Measurements from ENCODE around the gene INTS11.

The INTS11 gene

DNA sequence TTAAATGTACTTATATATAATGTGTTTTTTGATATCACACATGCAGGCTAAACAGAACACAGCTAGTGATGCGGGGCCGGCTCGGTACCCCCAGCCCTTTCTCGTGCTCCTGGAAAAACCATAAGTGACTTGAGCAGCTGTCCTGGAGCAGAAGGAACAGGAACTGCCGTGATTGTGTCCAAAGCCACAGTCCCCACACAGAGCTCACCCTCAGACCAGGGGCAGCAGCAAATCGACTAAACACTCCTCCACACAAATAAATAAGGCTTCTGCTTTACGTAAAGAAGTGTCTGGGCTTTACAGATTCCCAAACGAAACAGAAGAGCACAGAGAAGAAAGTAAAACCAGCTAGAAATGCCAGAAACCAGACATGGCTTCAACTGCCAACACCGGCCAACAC lies 60.4 kb downstream of the INTS11 start:
- Histone ChIP-seq H3K4me2 (ENCODE audit: low read length) (no peak overlapping the region), H3K9ac (ENCODE audit: low read length) (no peak overlapping the region), H3K9me2 (ENCODE audit: low read depth, low read length) (no peaks in the 10 kb centered on the region), H3K4me1 (ENCODE audit: insufficient read depth, low read length, severe bottlenecking) (peaks cover 14% of the 10 kb centered on the region), H3K79me2 (ENCODE audit: insufficient read depth, low read length) (no peaks in the 10 kb centered on the region), H3F3A (ENCODE audit: insufficient read depth, low read length) (no peaks in the 10 kb centered on the region), H3K9me3 (ENCODE audit: low read length) (no peaks in the 10 kb centered on the region), H4K20me1 (ENCODE audit: insufficient read depth, low read length) (no peaks in the 10 kb centered on the region), H3K27ac (ENCODE audit: low read depth, low read length, poor library complexity, severe bottlenecking) (no peak overlapping the region), H3K36me3 (ENCODE audit: insufficient read depth, low read length) (peaks cover 68% of the 10 kb centered on the region), H3K27me3 (ENCODE audit: insufficient read depth, low read length) (no peaks in the 10 kb centered on the region), H3K4me3 (ENCODE audit: low read depth, low read length, poor library complexity, severe bottlenecking) (no peak overlapping the region), H2AFZ (ENCODE audit: low read length) (no peak overlapping the region)
- no peak for TF ChIP-seq EZH2 (IDR thresholded peaks at IDR 0.05; ENCODE audit: borderline replicate concordance, low read length)
- TF ChIP-seq CTCF (IDR thresholded peaks at IDR 0.05; ENCODE audit: low read length) = no peak

GRCh38 chr1:1262758-1263157 lies 61.7 kb downstream of the INTS11 start:
- Histone ChIP-seq H3K4me2 (ENCODE audit: low read length) (no peak overlapping the region), H3K4me1 (ENCODE audit: insufficient read depth, low read length, severe bottlenecking) (peaks cover 14% of the 10 kb centered on the region), H4K20me1 (ENCODE audit: insufficient read depth, low read length) (no peaks in the 10 kb centered on the region), H3K36me3 (ENCODE audit: insufficient read depth, low read length) (peaks cover 59% of the 10 kb centered on the region), H3K27me3 (ENCODE audit: insufficient read depth, low read length) (no peaks in the 10 kb centered on the region), H3K9ac (ENCODE audit: low read length) (no peak overlapping the region), H3K9me3 (ENCODE audit: low read length) (no peaks in the 10 kb centered on the region), H3F3A (ENCODE audit: insufficient read depth, low read length) (no peaks in the 10 kb centered on the region), H2AFZ (ENCODE audit: low read length) (no peak overlapping the region), H3K4me3 (ENCODE audit: low read depth, low read length, poor library complexity, severe bottlenecking) (no peak overlapping the region), H3K79me2 (ENCODE audit: insufficient read depth, low read length) (no peaks in the 10 kb centered on the region), H3K27ac (ENCODE audit: low read depth, low read length, poor library complexity, severe bottlenecking) (no peak overlapping the region), H3K9me2 (ENCODE audit: low read depth, low read length) (no peaks in the 10 kb centered on the region)
- TF ChIP-seq EZH2 (IDR thresholded peaks at IDR 0.05; ENCODE audit: borderline replicate concordance, low read length) = no peak
- no peak for TF ChIP-seq CTCF (IDR thresholded peaks at IDR 0.05; ENCODE audit: low read length)

- no peaks in the 10 kb centered on the region for H3F3A ChIP-seq (ENCODE audit: insufficient read depth, low read length)
- no peaks in the 10 kb centered on the region for H3K9me2 ChIP-seq (ENCODE audit: low read depth, low read length)
- no peaks in the 10 kb centered on the region for H4K20me1 ChIP-seq (ENCODE audit: insufficient read depth, low read length)
- no peak overlapping the region for H3K4me3 ChIP-seq (ENCODE audit: low read depth, low read length, poor library complexity, severe bottlenecking)
- no peaks in the 10 kb centered on the region for H3K27me3 ChIP-seq (ENCODE audit: insufficient read depth, low read length)
- no peak overlapping the region for H3K4me2 ChIP-seq (ENCODE audit: low read length)
- peaks cover 14% of the 10 kb centered on the region for H3K4me1 ChIP-seq (ENCODE audit: insufficient read depth, low read length, severe bottlenecking)
- no peaks in the 10 kb centered on the region for H3K9me3 ChIP-seq (ENCODE audit: low read length)
- H2AFZ ChIP-seq (ENCODE audit: low read length) = no peak overlapping the region
- no peak overlapping the region for H3K9ac ChIP-seq (ENCODE audit: low read length)
- H3K79me2 ChIP-seq (ENCODE audit: insufficient read depth, low read length) = no peaks in the 10 kb centered on the region
- no peak for TF ChIP-seq CTCF (IDR thresholded peaks at IDR 0.05; ENCODE audit: low read length)
- no peak for TF ChIP-seq EZH2 (IDR thresholded peaks at IDR 0.05; ENCODE audit: borderline replicate concordance, low read length)
- peaks cover 53% of the 10 kb centered on the region for H3K36me3 ChIP-seq (ENCODE audit: insufficient read depth, low read length)
- H3K27ac ChIP-seq (ENCODE audit: low read depth, low read length, poor library complexity, severe bottlenecking) = no peak overlapping the region
Observed at GRCh38 chr1:1262071-1262470, 62.4 kb downstream of the INTS11 start.

Measured in OCI-LY1 (cell line).